Naive thymus-derived CD4-positive, alpha-beta T cell (primary cell): ENCODE measurements around the gene ST6GALNAC3. TPM values are rescaled to one million over a fixed set of nuclear protein-coding genes. Genes with fewer than 3 reads are reported as not detected.

ENCODE experiments used
- ATAC-seq: fragments of 150-1000 bp; cut with Tn5 transposase; 2 replicates; pipeline ENCODE4 v1.10.0; 2021; ENCODE audit warnings: mild to moderate bottlenecking, moderate library complexity
- CTCF ChIA-PET: fragments of 350-600 bp; sonication (Branson Sonifier 250); formaldehyde crosslinking; loops from one replicate; lab custom pipeline; 2021; ENCODE audit warnings: antibody characterized with exemption; lab: Charles Lee
- POLR2A ChIA-PET: fragments of 350-600 bp; sonication (Branson Sonifier 250); formaldehyde crosslinking; loops from one replicate; lab custom pipeline; 2021; ENCODE audit warnings: antibody characterized with exemption, inconsistent platforms; lab: Charles Lee
- DNase-seq, 9 donors: peaks; one replicate each; pipeline versions ENCODE4 v3.0.0 to v3.0.0-alpha.2; 2020 to 2022; ENCODE audit warnings: mixed read lengths in 1 of 9
- H3K27ac ChIP-seq: one replicate; pipeline ENCODE4 v1.7.0; 2013; ENCODE audit warnings: mild to moderate bottlenecking, low read depth, low read length, moderate library complexity
- H3K27me3 ChIP-seq, 2 donors: one replicate each; pipeline ENCODE4 v1.7.0; 2013; ENCODE audit warnings: low read length in 2 of 2, mild to moderate bottlenecking in 2 of 2, moderate library complexity in 2 of 2; ENCODE audit not compliant: control insufficient read depth in 2 of 2, insufficient read depth in 2 of 2
- H3K36me3 ChIP-seq, 3 experiments: 1 replicate in 2 of 3; 2 replicates in 1 of 3; pipeline ENCODE4 v1.7.0; 2013; ENCODE audit warnings: low read length in 3 of 3, mild to moderate bottlenecking in 3 of 3, moderate library complexity in 1 of 3; ENCODE audit not compliant: insufficient read depth in 3 of 3, control insufficient read depth in 2 of 3
- H3K4me1 ChIP-seq, 2 donors: one replicate each; pipeline ENCODE4 v1.7.0; 2013; ENCODE audit warnings: low read length in 2 of 2, mild to moderate bottlenecking in 2 of 2, moderate library complexity in 1 of 2; ENCODE audit not compliant: control insufficient read depth in 2 of 2, insufficient read depth in 2 of 2
- H3K4me3 ChIP-seq: 2 replicates; pipeline ENCODE4 v1.7.0; 2013; ENCODE audit warnings: mild to moderate bottlenecking, low read length
- H3K9me3 ChIP-seq, 3 experiments: 1 replicate in 2 of 3; 2 replicates in 1 of 3; pipeline ENCODE4 v1.7.0; 2013; ENCODE audit warnings: low read length in 3 of 3; ENCODE audit not compliant: control insufficient read depth in 2 of 3
- H3K27ac Mint-ChIP-seq, 9 donors: one replicate each; pipeline ENCODE4 v1.8.0; 2020 to 2022; ENCODE audit warnings: mixed read lengths in 9 of 9, mild to moderate bottlenecking in 8 of 9, moderate library complexity in 5 of 9, inconsistent platforms in 2 of 9
- H3K27me3 Mint-ChIP-seq, 5 donors: one replicate each; pipeline ENCODE4 v1.8.0; 2021 to 2022; ENCODE audit warnings: mixed read lengths in 5 of 5, mild to moderate bottlenecking in 1 of 5
- H3K36me3 Mint-ChIP-seq, 5 donors: one replicate each; pipeline ENCODE4 v1.8.0; 2020 to 2022; ENCODE audit warnings: mixed read lengths in 5 of 5, mild to moderate bottlenecking in 3 of 5, inconsistent platforms in 1 of 5
- H3K4me1 Mint-ChIP-seq, 7 donors: one replicate each; pipeline ENCODE4 v1.8.0; 2020 to 2022; ENCODE audit warnings: mixed read lengths in 7 of 7, mild to moderate bottlenecking in 3 of 7, inconsistent platforms in 1 of 7
- H3K4me3 Mint-ChIP-seq, 10 donors: one replicate each; pipeline ENCODE4 v1.8.0; 2020 to 2022; ENCODE audit warnings: mild to moderate bottlenecking in 10 of 10, mixed read lengths in 10 of 10, moderate library complexity in 6 of 10, inconsistent platforms in 2 of 10
- H3K9me3 Mint-ChIP-seq, 11 donors: one replicate each; pipeline ENCODE4 v1.8.0; 2020 to 2022; ENCODE audit warnings: mixed read lengths in 11 of 11, mild to moderate bottlenecking in 4 of 11, inconsistent platforms in 1 of 11, moderate library complexity in 1 of 11
- intact Hi-C, 2 donors: fragments of 100-400 bp; cut with micrococcal nuclease; formaldehyde crosslinking; loops; one replicate each; pipeline ENCODE4 v1.15.1; 2023
- polyA plus RNA-seq, 2 donors: library from polyadenylated mRNA; unstranded; fragments of 300-500 nt; fragmentation: Illumina TruSeq; gene quantifications; one replicate each; pipeline ENCODE4 v1.2.3, GENCODE V29; 2021
- total RNA-seq, 6 experiments: library from RNA in 5 of 6; stranded (reverse) in 5 of 6; gene quantifications; 1 replicate in 5 of 6; 2 replicates in 1 of 6; pipeline ENCODE4 v1.2.3 and lab custom pipeline; 2021 to 2026

Gene ST6GALNAC3
- total and polyA plus RNA-seq, 7 experiments from 2014 or later = 0.17 to 4.8 (median 2.1) TPM; not detected in 1

GRCh38 chr1:76289692-76290091 is 215.1 kb downstream of the ST6GALNAC3 start:
- H3K4me1 Mint-ChIP-seq = peaks cover 27 to 95% (median 93%) of the 10 kb centered on the region in 7 donors
- DNase-seq (no peak), ATAC-seq (no peak)
- Histone ChIP-seq H3K27ac (peak overlapping the region; percentile 0), H3K4me1 (peaks cover 30 to 86% of the 10 kb centered on the region in 2 donors), H3K4me3 (no peak overlapping the region), H3K36me3 (no peaks in the 10 kb centered on the region), H3K27me3 (no peaks in the 10 kb centered on the region), H3K9me3 (no peaks in the 10 kb centered on the region)
- ChIA-PET CTCF (no interaction called here), POLR2A (interaction anchor here (1.2 kb wide), 1 partner anchor 11 kb away, joined by 5 read pairs; no protein-coding TSS in a partner anchor)
- peak overlapping the region; percentile 27 to 95 (median 77) for H3K27ac Mint-ChIP-seq
- no peaks in the 10 kb centered on the region for H3K9me3 Mint-ChIP-seq
- H3K27me3 Mint-ChIP-seq = no peaks in the 10 kb centered on the region
- no peaks in the 10 kb centered on the region for H3K36me3 Mint-ChIP-seq
- intact Hi-C loops = loop anchor here (1.0 to 10.0 kb wide), 7 partner anchors 11 to 1475 kb away; partner anchors contain the start of gene RABGGTB (in 2 of the 2)
- peak overlapping the region in 6 of 10 donors; percentile 5 to 55 (median 16) for H3K4me3 Mint-ChIP-seq

GRCh38 chr1:76290271-76290670 is 215.7 kb downstream of the ST6GALNAC3 start:
- H3K27me3 ChIP-seq = no peaks in the 10 kb centered on the region

GRCh38 chr1:76291191-76291590 is 216.6 kb downstream of the ST6GALNAC3 start:
- H3K4me1 ChIP-seq = peaks cover 41 to 81% of the 10 kb centered on the region in 2 donors
- ChIA-PET CTCF (interaction anchor here (1.0 kb wide), 1 partner anchor 10 kb away, joined by 3 read pairs; no protein-coding TSS in a partner anchor), POLR2A (interaction anchor here (0.9 kb wide), 1 partner anchor 36 kb away, joined by 3 read pairs; no protein-coding TSS in a partner anchor)
- Mint-ChIP-seq H3K36me3 (no peaks in the 10 kb centered on the region), H3K4me1 (peaks cover 24 to 95% (median 93%) of the 10 kb centered on the region in 7 donors), H3K27me3 (no peaks in the 10 kb centered on the region), H3K9me3 (no peaks in the 10 kb centered on the region), H3K4me3 (peak overlapping the region in 1 of 10 donors; percentile 47), H3K27ac (peak overlapping the region in 3 of 9 donors; percentile 66 to 95 (median 74))
- no peaks in the 10 kb centered on the region for H3K27me3 ChIP-seq
- no peak for ATAC-seq
- H3K9me3 ChIP-seq = no peaks in the 10 kb centered on the region
- intact Hi-C loops = loop anchor here (5.0 to 10.0 kb wide), 4 partner anchors 34 to 1474 kb away; partner anchors contain the start of gene RABGGTB (in 2 of the 2)
- H3K36me3 ChIP-seq = no peaks in the 10 kb centered on the region
- no peak for DNase-seq
- no peak overlapping the region for H3K27ac ChIP-seq
- H3K4me3 ChIP-seq = no peak overlapping the region

More at GRCh38 chr1:76290271-76290670, 215.7 kb downstream of the ST6GALNAC3 start:
- ATAC-seq (no peak), DNase-seq (no peak)
- H3K36me3 ChIP-seq = no peaks in the 10 kb centered on the region
- CTCF ChIA-PET = interaction anchor here (1.0 kb wide), 1 partner anchor 10 kb away, joined by 3 read pairs; no protein-coding TSS in a partner anchor
- peak overlapping the region in 8 of 9 donors; percentile 12 to 95 (median 76) for H3K27ac Mint-ChIP-seq
- no peaks in the 10 kb centered on the region for H3K9me3 ChIP-seq
- H3K36me3 Mint-ChIP-seq = no peaks in the 10 kb centered on the region
- H3K4me1 ChIP-seq = peaks cover 35 to 80% of the 10 kb centered on the region in 2 donors
- no peaks in the 10 kb centered on the region for H3K9me3 Mint-ChIP-seq
- H3K4me1 Mint-ChIP-seq = peaks cover 25 to 95% (median 93%) of the 10 kb centered on the region in 7 donors
- H3K27ac ChIP-seq = no peak overlapping the region
- intact Hi-C loops = loop anchor here (5.0 to 10.0 kb wide), 4 partner anchors 33 to 1475 kb away; partner anchors contain the start of gene RABGGTB (in 2 of the 2)
- H3K4me3 ChIP-seq = no peak overlapping the region
- POLR2A ChIA-PET = interaction anchor here (1.2 kb wide), 1 partner anchor 10 kb away, joined by 5 read pairs; no protein-coding TSS in a partner anchor
- H3K4me3 Mint-ChIP-seq = peak overlapping the region in 6 of 10 donors; percentile 4 to 55 (median 12)
- no peaks in the 10 kb centered on the region for H3K27me3 Mint-ChIP-seq

- POLR2A ChIA-PET = no interaction called here
- Mint-ChIP-seq H3K9me3 (no peaks in the 10 kb centered on the region), H3K27me3 (peaks cover 0 to 2% (median 0%) of the 10 kb centered on the region in 5 donors), H3K4me3 (peak overlapping the region in 1 of 10 donors; percentile 6), H3K36me3 (no peaks in the 10 kb centered on the region), H3K27ac (peak overlapping the region in 4 of 9 donors; percentile 14 to 88 (median 82)), H3K4me1 (peaks cover 26 to 95% (median 93%) of the 10 kb centered on the region in 7 donors)
- ATAC-seq = no peak
- H3K27me3 ChIP-seq = no peaks in the 10 kb centered on the region
- no peak overlapping the region for H3K4me3 ChIP-seq
- DNase-seq = no peak
- H3K27ac ChIP-seq = no peak overlapping the region
- intact Hi-C loops = loop anchor here (5.0 to 10.0 kb wide), 4 partner anchors 34 to 1473 kb away; partner anchors contain the start of gene RABGGTB (in 2 of the 2)
- H3K9me3 ChIP-seq = no peaks in the 10 kb centered on the region
- CTCF ChIA-PET = interaction anchor here (0.9 kb wide), 1 partner anchor 24 kb away, joined by 3 read pairs; no protein-coding TSS in a partner anchor
- peaks cover 41 to 80% of the 10 kb centered on the region in 2 donors for H3K4me1 ChIP-seq
- H3K36me3 ChIP-seq = no peaks in the 10 kb centered on the region
Observed at GRCh38 chr1:76291737-76292136, 217.2 kb downstream of the ST6GALNAC3 start.

GRCh38 chr1:76292418-76293184 is 218.1 kb downstream of the ST6GALNAC3 start:
- H3K27me3 Mint-ChIP-seq = peaks cover 0 to 2% (median 0%) of the 10 kb centered on the region in 5 donors
- no peaks in the 10 kb centered on the region for H3K9me3 Mint-ChIP-seq
- peaks cover 41 to 78% of the 10 kb centered on the region in 2 donors for H3K4me1 ChIP-seq

GRCh38 chr1:76293831-76294230 is 219.3 kb downstream of the ST6GALNAC3 start:
- Histone ChIP-seq H3K4me3 (no peak overlapping the region), H3K36me3 (no peaks in the 10 kb centered on the region), H3K27me3 (no peaks in the 10 kb centered on the region), H3K27ac (peak overlapping the region; percentile 41), H3K9me3 (no peaks in the 10 kb centered on the region), H3K4me1 (peaks cover 41 to 67% of the 10 kb centered on the region in 2 donors)
- Mint-ChIP-seq H3K4me3 (peak overlapping the region in 8 of 10 donors; percentile 8 to 75 (median 36)), H3K27me3 (peaks cover 0 to 2% (median 0%) of the 10 kb centered on the region in 5 donors), H3K4me1 (peaks cover 26 to 93% (median 78%) of the 10 kb centered on the region in 7 donors), H3K27ac (peak overlapping the region; percentile 9 to 88 (median 76)), H3K9me3 (no peaks in the 10 kb centered on the region), H3K36me3 (no peaks in the 10 kb centered on the region)
- ChIA-PET POLR2A (interaction anchor here (0.9 to 1.2 kb wide), 2 partner anchors 22 to 47 kb away, joined by 3 to 4 read pairs; no protein-coding TSS in a partner anchor), CTCF (no interaction called here)
- no peak for DNase-seq
- intact Hi-C loops = loop anchor here (1.0 to 10.0 kb wide), 9 partner anchors 9 to 1471 kb away; partner anchors contain the start of gene RABGGTB (in 2 of the 2)
- ATAC-seq = no peak

More at GRCh38 chr1:76292418-76293184, 218.1 kb downstream of the ST6GALNAC3 start:
- peak overlapping the region; percentile 38 to 88 (median 76) for H3K27ac Mint-ChIP-seq
- DNase-seq = no peak
- POLR2A ChIA-PET = no interaction called here
- no peaks in the 10 kb centered on the region for H3K9me3 ChIP-seq
- peaks cover 26 to 94% (median 85%) of the 10 kb centered on the region in 7 donors for H3K4me1 Mint-ChIP-seq
- peak overlapping the region in 2 of 10 donors; percentile 6 to 75 for H3K4me3 Mint-ChIP-seq
- no peak for ATAC-seq
- no peak overlapping the region for H3K4me3 ChIP-seq
- H3K36me3 ChIP-seq = no peaks in the 10 kb centered on the region
- H3K36me3 Mint-ChIP-seq = no peaks in the 10 kb centered on the region
- no peaks in the 10 kb centered on the region for H3K27me3 ChIP-seq
- intact Hi-C loops = loop anchor here (5.0 to 10.0 kb wide), 4 partner anchors 35 to 1472 kb away; partner anchors contain the start of gene RABGGTB (in 2 of the 2)
- CTCF ChIA-PET = interaction anchor here (0.9 kb wide), 1 partner anchor 25 kb away, joined by 3 read pairs; no protein-coding TSS in a partner anchor
- H3K27ac ChIP-seq = peak overlapping the region; percentile 41
